Measurements from ENCODE around the gene STON1.
"Not testable (repeated sequence)": the region's sequence is repeated elsewhere in the genome, so short reads cannot be mapped to it uniquely, and the experiment has no call there.

STON1 gene

DNA sequence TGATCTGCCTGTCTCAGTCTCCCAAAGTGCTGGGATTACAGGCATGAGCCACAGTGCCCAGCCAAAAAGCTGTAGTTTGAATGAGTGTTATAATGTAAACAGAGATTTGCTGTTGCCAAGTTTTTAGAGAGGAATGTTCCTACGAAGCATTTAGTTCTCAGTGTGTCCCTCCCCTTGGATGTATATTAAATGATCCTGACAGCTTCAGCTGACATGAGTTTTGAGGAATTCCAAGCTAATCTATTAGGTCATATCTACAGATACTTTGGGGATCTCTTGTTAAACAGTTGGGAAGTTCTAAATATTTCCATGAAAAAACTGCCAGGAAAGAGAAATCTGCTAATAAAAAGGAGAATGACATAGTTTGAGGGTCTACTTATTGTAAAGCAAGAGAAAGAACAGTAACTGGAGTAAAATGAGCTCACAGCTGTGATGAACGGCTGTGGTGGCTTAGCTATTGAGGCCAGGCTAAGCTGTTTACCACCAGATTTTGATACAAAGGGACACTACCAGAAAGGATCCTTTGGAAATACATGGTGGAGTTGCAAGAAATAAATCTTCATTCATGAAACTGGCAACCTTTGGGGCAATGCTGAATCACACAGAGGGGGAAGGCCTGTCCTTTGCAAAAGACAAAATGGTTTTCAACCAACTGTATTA lies 2.6 kb upstream of the STON1 start:
- no peak for DNase-seq (ENCODE audit: low read depth in 3 of 3)

DNA sequence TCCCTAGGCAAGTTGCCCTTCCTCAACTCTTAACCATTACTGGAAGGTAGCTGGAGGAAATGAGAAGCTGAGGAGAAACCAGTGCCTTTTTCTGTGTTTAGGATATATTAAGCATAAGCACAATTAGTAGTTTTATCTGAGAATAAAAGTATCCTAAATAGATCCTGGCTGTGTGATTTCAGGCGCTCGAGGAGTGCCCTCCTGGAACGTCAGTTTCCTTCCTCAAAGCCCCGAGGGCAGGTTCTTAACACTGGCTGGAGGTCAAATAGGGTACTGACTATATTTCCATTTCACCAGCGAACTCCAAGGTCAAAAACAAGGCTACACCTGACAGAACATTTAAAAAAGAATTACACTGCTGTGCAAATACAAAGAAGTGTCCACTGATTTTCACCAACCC lies 1.5 kb upstream of the STON1 start:
- DNase-seq (ENCODE audit: low read depth in 3 of 3), result no peak

DNA sequence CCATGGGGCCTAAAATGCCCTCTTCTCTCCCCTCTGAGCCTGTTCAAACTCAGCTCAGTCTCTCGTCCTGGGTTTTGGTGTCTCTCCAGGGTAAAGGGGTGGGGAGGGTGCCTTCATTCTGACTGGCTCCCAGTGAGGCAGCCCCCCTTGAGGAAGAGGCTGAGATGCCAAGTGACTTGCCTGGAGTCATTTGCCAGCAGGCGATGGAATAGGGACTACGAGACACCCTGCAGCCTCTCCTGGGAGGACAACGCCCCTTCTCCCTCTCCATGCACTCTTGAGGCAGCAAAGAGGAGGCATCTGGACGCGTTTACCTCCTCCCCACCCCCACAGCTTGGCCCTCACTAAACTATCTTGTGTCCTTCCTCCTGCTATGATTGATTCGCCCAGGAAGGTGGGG lies 760 bp upstream of the STON1 start:
- no peak for DNase-seq (ENCODE audit: low read depth in 3 of 3)

DNA sequence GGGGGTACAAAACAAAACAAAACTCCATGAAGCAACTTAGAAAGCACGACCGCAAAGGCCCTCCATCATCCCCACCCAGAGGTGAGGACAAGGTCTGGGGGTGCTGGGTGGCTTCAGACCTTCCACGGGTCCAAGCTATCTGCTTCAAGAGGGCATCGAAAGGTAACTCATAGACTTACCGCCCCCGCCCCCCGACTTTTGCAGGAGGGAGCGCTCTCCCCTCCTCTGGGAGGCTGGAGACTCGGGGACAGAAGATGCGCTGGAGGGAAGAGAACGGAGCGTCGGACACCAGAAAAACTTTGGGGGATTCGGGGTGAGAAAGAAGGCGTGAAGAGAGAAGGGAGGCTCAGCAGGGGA lies 300 bp upstream of the STON1 start:
- peak in 1 of 3 experiments; percentile 2 for DNase-seq (ENCODE audit: low read depth in 3 of 3)

DNA sequence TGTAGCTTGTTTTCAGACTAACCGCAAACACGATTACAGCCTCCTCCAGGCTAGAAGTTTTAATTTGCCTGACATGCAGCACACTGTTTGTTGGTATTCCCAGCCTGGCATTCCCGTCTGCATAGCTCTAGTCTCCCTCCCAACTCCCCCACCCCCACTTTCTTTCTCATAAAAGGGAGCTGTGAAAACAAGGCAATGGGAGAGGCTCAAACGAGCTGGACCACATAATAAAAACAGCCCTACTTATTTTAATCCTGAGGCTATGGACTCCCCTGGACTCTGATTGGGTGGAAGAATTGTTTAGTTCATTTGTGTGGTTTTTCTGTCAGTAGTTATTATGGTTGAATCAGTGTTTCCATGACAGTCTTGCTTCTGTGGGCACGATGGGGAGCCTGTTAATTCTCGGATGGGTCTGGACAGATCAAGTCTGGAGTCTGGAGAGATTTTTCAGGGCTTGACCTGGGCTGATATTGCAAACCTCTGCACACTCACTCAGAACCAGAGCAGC lies 1.2 kb downstream of the STON1 start:
- no peak for DNase-seq (ENCODE audit: low read depth in 3 of 3)

DNA sequence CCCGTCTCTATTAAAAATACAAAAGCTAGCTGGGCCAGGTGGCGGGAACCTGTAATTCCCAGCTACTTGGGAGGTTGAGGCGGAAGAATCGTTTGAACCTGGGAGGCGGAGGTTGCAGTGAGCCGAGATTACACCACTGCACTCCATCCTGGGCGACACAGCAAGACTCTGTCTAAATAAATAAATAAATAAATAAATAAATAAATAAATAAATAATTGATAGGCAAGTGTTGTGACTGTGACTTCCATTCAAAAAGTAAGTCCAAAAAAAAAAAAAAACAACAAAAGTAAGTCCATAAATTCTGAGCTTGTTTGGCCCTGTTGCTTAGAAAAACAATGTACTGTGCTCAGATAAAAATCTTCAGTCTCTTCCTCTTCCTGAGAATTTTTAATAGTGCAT lies 2.2 kb downstream of the STON1 start:
- no peak for DNase-seq (ENCODE audit: low read depth in 3 of 3)

DNA sequence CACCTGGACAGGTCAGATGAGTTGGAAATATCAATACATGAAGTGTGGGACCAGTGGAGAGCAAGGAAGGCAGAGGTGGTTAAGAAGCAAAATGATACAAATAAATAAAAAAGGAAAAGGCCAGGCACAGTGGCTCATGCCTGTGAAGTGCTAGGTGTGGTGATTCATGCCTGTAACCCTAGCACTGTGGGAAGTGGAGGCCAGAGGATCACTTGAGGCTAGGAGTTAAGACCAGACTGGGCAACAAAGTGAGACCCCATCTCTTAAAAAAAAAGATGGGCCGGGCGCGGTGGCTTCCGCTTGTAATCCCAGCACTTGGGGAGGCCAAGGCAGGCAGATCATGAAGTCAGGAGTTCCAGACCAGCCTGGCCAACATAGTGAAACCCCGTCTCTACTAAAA lies 2.9 kb downstream of the STON1 start:
- no peak for DNase-seq (ENCODE audit: low read depth in 3 of 3)

DNA sequence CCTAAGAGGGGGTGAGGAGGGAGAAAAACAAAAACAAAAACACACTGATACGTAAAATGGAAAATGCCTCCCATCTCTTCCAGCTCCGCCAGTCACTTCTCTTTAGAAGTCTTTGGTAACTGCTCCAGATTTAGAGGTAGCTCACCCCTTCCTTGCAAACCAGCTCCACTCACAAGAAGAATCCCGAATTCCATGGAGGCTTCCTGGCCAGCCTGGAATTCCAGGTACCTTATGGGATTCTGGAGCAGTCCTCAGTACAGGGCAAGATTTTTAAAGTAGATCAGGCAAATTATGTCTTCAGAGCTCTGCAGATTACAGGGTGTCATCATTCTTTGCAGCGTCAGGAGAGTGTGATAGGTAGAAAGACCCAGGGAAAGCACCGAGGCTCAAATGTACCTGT lies 4.8 kb downstream of the STON1 start:
- no peak for DNase-seq (ENCODE audit: low read depth in 3 of 3)

DNA sequence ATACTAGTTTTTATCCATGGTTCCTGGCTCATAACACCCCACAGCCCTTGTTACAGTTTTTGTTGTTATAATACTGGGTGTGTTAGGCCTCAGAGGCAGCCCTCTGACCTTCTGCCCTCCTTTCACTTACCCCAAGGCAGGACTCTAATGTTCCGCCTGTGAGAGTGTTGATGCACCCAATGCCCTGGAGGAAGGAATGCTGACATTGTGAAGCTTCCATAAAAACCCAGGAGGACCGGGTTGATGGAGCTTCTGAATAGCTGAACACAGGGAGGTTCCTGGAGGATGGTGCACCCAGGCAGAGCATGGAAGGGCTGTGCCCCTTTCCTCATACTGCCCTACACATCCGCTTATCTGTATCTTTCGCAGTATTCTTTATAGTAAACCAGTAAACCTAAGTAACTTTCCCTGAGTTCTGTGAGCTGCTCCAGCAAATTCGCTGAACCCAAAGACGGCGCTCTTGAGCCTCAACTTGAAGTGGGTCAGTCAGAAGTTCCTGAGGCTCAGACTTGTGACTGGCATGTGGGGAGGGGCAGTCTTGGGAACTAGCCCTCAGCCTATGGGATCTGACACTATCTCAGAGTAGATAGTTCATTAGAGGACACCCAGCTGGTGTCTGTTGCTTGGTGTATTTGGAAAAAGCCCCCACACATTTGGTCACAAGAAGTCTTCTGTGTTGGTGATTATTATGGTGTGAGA lies 10.4 kb downstream of the STON1 start:
- DNase-seq (ENCODE audit: low read depth in 3 of 3), result no peak

DNA sequence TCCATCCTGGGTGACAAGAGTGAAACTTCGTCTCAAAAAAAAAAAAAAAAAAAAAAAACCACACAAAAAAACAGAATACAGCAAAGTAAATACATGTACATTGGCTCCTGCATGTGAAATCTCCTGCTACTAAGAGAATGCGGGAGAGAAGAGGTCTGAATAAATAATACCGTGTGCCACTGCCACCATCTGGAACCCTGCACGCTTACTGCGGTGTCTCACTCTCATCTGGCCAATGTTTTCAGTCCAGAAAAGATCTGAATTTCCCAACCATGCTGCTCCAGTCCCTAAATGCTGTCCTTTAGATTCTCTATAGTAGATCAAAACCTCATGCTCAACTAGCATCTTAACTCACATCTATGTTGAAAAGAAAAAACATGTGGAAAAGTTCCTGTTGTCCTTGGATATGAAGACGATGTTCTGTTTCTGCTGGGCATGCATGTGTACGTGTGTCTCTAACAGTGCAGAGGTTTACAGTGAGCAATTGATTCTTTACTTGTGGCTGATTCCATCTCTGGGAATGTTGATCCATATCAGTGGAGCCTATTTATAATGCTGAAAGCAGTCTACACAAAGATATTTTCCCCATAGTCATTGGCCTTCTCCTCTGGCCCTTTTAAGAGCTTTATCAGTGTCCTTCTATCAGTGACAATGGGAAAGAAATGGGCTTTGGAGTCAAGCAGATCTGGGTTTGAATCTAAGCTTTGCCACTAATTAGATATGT lies 11.9 kb downstream of the STON1 start:
- DNase-seq (ENCODE audit: low read depth in 3 of 3), result no peak

DNA sequence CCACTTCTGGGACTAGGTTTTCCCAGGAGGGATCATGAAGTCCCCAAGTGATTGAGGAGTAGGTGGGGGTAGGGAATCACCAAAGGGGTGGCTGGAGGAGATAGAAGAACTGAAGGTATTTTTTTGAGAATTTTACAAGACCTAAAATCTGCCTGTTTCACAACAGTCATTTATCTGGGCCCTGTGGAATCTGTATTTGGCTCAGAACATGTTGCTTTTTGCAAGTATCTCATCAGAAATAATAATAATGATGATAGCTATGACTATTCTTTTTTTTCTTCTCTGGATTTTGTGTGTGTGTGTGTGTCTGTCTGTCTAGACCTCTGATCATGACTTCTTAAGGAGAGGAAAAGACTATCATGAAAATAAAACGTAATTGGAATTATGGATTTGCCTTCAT lies 13.9 kb downstream of the STON1 start:
- DNase-seq (ENCODE audit: low read depth in 3 of 3), result no peak

DNA sequence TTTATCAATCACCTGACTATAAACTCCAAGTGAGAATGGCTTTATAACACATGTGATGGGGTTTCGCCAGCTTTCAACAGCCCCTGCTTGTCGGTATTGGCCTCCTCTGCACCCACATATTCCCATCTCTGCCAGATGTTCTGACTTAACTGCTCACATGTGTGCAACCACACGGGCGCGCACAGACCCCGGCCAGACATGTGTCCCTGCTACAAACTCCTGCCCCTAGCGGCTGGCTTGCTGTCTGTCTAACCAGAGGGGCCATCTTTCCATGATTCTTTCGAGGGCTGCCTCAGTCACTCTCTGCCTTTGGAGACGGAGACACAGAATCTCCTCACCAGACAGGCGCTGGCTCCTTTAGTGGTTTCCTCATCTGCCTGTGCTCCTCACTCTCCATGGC lies 15.3 kb downstream of the STON1 start:
- DNase-seq (ENCODE audit: low read depth in 3 of 3), result no peak

DNA sequence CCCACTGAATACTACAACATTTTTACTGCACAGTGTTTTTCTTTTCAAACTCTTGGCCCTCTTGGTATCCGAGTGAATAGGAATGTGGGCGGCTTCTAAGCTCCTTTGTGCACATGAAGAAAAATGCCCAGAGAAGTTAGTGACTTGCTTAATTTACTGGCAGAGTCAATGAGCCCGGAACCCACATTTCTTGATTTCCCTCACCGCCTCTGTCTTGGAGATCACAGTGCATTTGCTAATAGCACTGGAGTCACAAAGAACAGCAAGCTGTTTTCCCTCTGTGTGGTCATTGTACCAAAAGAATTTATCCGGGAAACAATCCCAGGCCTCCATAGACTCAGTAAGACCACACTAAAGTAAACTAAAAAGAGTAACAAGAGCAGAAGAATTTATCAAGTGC lies 18.9 kb downstream of the STON1 start:
- DNase-seq (ENCODE audit: low read depth in 3 of 3), result no peak

DNA sequence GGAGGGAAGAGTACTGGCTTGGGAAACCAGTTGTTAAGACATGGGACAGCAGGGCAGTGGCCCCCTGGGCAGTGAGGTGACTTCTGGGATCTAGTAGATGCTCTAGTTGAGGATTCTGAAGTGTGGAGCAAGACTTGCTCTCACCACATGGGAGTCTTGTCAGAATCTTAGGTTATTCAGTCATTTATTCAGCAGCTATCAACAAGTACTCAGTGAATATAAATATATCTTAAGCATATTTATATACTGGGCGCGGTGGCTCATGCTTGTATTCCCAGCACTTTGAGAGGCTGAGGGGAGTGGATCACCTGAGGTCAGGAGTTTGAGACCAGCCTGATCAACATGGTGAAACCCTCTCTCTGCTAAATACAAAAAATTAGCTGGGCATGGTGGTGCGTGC lies 20.0 kb downstream of the STON1 start:
- no peak for DNase-seq (ENCODE audit: low read depth in 3 of 3)

DNA sequence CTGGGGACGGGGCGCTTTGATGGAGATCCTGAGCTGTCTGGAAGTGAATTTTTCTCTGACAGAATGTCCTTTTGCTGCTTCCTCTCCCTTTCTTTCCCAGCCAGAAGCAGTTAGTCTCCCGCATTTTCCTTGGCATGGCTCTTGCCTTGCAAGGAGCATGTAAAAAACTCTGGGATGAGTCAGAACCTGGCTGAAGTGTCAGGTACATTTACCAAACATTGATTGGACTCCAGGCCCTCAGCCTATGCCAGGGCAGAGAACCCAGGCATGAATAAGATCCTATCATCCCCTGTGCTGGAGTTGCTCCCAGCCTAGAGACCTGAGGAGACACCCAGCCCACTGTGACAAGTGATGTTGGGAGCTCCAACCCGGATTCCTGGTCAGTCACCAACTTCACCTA lies 21.6 kb downstream of the STON1 start:
- no peak for DNase-seq (ENCODE audit: low read depth in 3 of 3)

DNA sequence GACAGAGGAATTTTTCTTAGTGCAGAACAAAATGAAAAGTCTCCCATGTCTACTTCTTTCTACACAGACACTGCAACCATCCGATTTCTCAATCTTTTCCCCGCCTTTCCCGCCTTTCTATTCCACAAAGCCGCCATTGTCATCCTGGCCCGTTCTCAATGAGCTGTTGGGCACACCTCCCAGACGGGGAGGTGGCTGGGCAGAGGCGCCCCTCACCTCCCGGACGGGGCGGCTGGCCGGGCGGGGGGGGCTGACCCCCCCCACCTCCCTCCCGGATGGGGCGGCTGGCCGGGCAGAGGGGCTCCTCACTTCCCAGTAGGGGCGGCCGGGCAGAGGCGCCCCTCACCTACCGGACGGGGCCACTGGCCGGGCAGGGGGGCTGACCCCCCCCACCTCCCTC lies 25.1 kb downstream of the STON1 start:
- DNase-seq (ENCODE audit: low read depth in 3 of 3), result not testable (repeated sequence)

DNA sequence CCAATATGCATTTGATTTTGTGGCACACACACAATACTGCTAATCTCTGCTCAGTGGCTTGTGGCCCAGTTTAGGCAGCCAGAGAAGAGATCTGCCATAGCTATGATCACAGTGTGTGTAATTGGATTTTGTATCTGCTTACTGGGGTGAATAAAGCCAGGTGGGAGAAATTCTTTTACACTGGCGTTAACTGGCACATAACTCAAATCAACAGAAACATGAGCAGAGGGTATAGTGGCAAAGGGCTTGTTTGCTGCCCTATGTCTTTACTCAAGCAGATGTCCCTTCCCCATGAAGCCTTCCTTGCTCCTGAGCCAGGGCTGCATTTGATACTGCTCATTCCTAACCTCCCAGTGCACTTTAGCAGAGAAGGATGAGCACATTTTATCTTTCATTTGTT lies 28.5 kb downstream of the STON1 start:
- DNase-seq (ENCODE audit: low read depth in 3 of 3), result no peak

DNA sequence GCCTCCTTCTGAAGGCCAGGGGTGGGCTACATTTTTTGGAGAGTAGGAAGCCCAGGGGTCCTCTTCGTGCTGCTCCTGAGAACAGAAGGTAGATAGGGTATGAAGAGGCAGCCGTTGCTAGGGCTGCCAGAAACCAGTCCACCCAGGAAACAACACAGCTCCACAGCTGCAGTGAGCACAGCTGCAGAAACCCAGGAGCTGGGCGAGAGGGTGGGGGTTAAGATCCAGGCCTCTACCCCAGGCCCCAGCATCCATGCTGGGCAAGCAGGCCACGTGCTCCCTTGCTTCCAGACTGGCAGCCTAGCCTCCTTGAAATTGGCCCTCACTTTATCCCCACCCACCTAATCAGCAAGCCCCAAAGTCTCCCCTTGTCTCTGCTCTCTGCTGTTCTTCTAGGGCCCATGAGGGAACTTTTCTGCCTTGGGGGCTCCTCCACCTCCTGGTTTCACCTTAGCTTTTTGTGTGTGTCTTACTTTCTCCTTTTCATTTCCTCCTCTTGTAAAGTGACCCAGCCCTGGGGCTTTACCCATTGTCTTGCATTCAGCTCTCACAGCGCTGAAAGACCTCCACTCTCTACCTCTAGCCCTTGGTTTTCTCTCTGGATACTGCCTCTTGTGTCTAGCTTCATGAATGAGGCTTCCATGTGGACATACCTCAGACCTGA lies 30.7 kb downstream of the STON1 start:
- no peak for DNase-seq (ENCODE audit: low read depth in 3 of 3)

DNA sequence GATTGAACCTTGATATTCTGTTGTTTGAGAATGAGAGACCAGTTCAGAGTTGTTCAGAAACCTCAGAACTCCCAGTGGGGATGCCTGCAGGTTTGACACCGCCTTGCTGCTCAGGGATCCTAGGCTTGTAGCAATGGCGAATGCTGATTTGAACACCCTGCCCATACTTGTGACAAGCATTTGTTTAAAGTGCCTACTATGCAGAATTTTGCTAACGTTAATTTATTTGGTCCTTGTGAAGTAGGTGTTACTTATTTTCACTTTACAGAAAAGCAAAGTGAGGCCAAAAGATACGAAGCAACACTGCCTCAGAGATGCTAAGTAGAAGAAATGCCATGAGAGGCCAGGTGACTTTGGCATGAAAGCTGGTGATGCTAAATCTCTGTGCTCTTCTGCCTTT lies 32.3 kb downstream of the STON1 start:
- no peak for DNase-seq (ENCODE audit: low read depth in 3 of 3)

DNA sequence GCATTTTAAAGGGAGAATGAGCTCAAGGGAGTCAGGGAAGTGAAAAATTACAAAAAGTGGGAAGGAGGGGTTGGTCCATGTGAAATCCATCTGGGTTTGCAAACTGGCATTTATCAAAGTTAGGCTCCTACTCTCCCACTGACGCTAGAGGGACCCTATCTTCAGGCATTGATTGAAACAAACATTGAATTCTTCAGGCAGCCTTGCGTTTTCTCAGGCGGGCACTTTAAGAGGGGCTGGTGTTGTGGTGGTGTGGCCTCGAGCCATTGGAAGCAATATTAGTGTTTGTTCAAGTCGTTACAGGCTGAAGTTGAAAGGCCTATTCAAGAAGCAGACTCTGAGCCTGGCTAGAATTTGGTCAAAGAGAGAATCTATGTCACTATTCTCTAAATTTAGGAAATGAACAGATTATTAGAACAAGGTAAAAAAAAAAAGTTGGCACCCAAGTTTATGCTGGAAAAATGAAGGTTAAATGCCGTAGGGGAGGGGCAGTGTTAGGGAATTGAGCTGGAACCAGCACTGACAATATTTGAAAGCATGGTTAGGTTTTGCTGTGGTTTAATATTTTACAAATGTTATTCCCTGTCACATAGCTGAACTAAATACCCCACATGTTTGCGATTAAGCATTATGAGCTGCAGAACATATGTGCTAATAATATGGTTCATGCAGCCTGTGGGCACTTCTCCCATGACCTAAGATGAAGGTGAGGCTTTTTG lies 36.8 kb downstream of the STON1 start:
- no peak for DNase-seq (ENCODE audit: low read depth in 3 of 3)

DNA sequence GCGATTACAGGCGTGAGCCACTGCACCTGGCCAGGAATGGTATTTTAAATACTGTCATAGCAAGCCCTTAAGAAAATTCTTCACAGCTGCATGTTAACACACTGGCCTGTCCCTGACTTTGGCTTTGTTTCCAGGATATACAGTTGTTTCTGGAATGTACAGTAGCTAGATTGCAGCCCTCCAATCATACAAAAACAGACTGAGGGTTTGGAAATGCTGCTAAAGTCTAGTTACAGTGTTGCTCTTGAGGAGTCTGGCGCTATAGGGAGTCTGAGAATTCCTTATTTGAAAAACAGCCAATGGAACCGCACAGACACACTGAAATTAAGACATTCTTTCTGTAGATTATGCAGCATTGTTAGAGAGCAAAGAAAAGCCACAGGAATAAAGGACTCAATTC lies 37.7 kb downstream of the STON1 start:
- no peak for DNase-seq (ENCODE audit: low read depth in 3 of 3)

DNA sequence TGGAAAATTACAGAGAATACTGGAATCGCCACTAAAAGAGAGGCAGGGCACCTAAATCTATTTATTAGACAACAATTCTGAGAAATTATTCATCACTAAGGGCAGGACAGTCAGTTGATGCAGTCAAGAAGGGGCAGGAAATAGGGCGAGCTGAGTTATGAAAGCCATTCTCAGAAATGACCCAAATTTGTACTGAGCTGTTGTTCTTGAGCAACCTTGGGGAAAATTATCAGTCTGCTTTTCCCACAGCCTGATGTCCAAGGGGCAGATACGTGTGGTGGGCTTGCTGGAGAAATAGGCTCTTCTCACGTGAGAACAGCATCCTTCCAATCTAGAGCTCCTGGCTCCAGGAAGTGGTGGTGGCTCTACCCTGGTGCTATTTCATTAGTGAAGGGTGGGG lies 38.6 kb downstream of the STON1 start:
- DNase-seq (ENCODE audit: low read depth in 3 of 3), result no peak
